Pons (tissue), 1 donor: ENCODE data around the gene MRPL44.

ENCODE experiments used
- DNase-seq: peaks from one replicate; pipeline ENCODE4 v3.0.0-alpha.2; 2016; ENCODE audit warnings: low spot score

The MRPL44 gene

GRCh38 chr2:224009605-224010315 lies 52.5 kb downstream of the MRPL44 start:
- no peak for DNase-seq

GRCh38 chr2:224011837-224012236 lies 54.6 kb downstream of the MRPL44 start:
- no peak for DNase-seq

GRCh38 chr2:224014336-224014735 lies 57.1 kb downstream of the MRPL44 start:
- DNase-seq: no peak

GRCh38 chr2:224016963-224017362 lies 59.7 kb downstream of the MRPL44 start:
- DNase-seq: no peak
